ENCODE data around the gene FSTL3. TPM values are rescaled to one million over a fixed set of nuclear protein-coding genes. Genes with fewer than 3 reads are reported as not detected.

Gene FSTL3
- total and polyA plus RNA-seq, 2 of the 13 experiments (the other 11 are each of a cell fraction or from before 2014, with no cell fraction given), result 13.5 to 15.6 TPM

GRCh38 chr19:647566-648284 lies 28.5 kb upstream of the FSTL3 start:
- no peak for TF ChIP-seq SMARCE1 (IDR thresholded peaks at IDR 0.05; ENCODE audit: borderline replicate concordance)
- no peak for TF ChIP-seq PHF8 (CRISPR knock-in tag; IDR thresholded peaks at IDR 0.05)
- TF ChIP-seq AGO2 (optimal IDR thresholded peaks at IDR 0.05; ENCODE audit: low read depth, low read length), result peak; percentile 43
- TF ChIP-seq RBFOX2 (IDR thresholded peaks at IDR 0.05; ENCODE audit: low read depth, low read length), result peak; percentile 25; the same call in 1 of the 2 replicates
- no peaks in the 10 kb centered on the region for H3K27me3 ChIP-seq (ENCODE audit: control insufficient read depth in 1 of 2, insufficient read depth in 2 of 2, low read length in 2 of 2)
- H2AFZ ChIP-seq (ENCODE audit: low read length), result no peak overlapping the region
- FAIRE-seq (no peak), DNase-seq (ENCODE audit: low spot score) (no peak), ATAC-seq (no peak)
- TSS peak; percentile 63 for BruUV-seq (replicated peaks)
- H3K9me3 ChIP-seq (ENCODE audit: low read length), result no peaks in the 10 kb centered on the region
- ChIA-PET CTCF (ENCODE audit: low intra/inter-chr PET ratio, low total read pairs) (no interaction called here), POLR2A (no interaction called here)
- H3K36me3 ChIP-seq (replicated peaks in 1 of 2; ENCODE audit: control insufficient read depth in 1 of 2, insufficient read depth in 2 of 2, low read length in 2 of 2), result peaks cover 24 to 43% of the 10 kb centered on the region in 2 experiments; a peak in 4 of 5 replicates
- no peak overlapping the region for H3K4me3 ChIP-seq (replicated peaks in 1 of 3; ENCODE audit: insufficient read depth in 1 of 3, low read depth in 2 of 3, low read length in 3 of 3)
- peaks cover 16% of the 10 kb centered on the region; the same call in 1 of the 2 replicates for H4K20me1 ChIP-seq (ENCODE audit: insufficient read depth, low read length)
- no peak overlapping the region for H3K27ac ChIP-seq (ENCODE audit: extremely low read length, insufficient read depth, low read length)
- in situ Hi-C loops (cut with HindIII; ENCODE audit: extremely low pct_ligation_motif_present, low pct_unique_long_range_greater_than_20kb), result no loop called here
- 95% methylated on average over 43 of the region's 52 CpGs for WGBS (ENCODE audit: low lambda C conversion rate)
- H3K4me2 ChIP-seq (ENCODE audit: low read depth, low read length), result no peak overlapping the region
- H3K79me2 ChIP-seq (ENCODE audit: insufficient read depth, low read length), result peaks cover 7% of the 10 kb centered on the region
- H3K9ac ChIP-seq (ENCODE audit: insufficient read depth, low read depth, low read length), result no peak overlapping the region
- intact Hi-C loops (cut with micrococcal nuclease; ENCODE audit: unreplicated experiment), result no loop called here
- H3K4me1 ChIP-seq (ENCODE audit: insufficient read depth, low read length), result no peaks in the 10 kb centered on the region

GRCh38 chr19:648305-648704 lies 27.9 kb upstream of the FSTL3 start:
- 95% methylated on average over 15 of the region's 29 CpGs for WGBS (ENCODE audit: low lambda C conversion rate)
- no peak for FAIRE-seq
- TF ChIP-seq SP140L (CRISPR knock-in tag; IDR thresholded peaks at IDR 0.05; ENCODE audit: borderline replicate concordance) (no peak), HMGXB3 (CRISPR knock-in tag; IDR thresholded peaks at IDR 0.05; ENCODE audit: borderline replicate concordance) (no peak), ZFY (CRISPR knock-in tag; IDR thresholded peaks at IDR 0.05) (no peak), ZNF629 (CRISPR knock-in tag; conservative IDR thresholded peaks at IDR 0.05) (no peak), ZNF101 (CRISPR knock-in tag; IDR thresholded peaks at IDR 0.05; ENCODE audit: borderline replicate concordance, low read depth) (no peak), IRX3 (CRISPR knock-in tag; IDR thresholded peaks at IDR 0.05; ENCODE audit: borderline replicate concordance, low read depth) (no peak), HCFC1 (IDR thresholded peaks at IDR 0.05; ENCODE audit: low read depth, low read length) (no peak), SRY (CRISPR knock-in tag; IDR thresholded peaks at IDR 0.05) (no peak), STAG1 (CRISPR knock-in tag; IDR thresholded peaks at IDR 0.05) (no peak), ZNF460 (CRISPR knock-in tag; IDR thresholded peaks at IDR 0.05; ENCODE audit: borderline replicate concordance) (no peak), ZNF235 (CRISPR knock-in tag; IDR thresholded peaks at IDR 0.05; ENCODE audit: borderline replicate concordance) (no peak)

More at GRCh38 chr19:648305-648704, 27.9 kb upstream of the FSTL3 start:
- Histone ChIP-seq H3K9me3 (ENCODE audit: low read length) (no peaks in the 10 kb centered on the region), H4K20me1 (ENCODE audit: insufficient read depth, low read length) (peaks cover 22% of the 10 kb centered on the region; the same call in 1 of the 2 replicates), H3K9ac (ENCODE audit: insufficient read depth, low read depth, low read length) (no peak overlapping the region), H2AFZ (ENCODE audit: low read length) (no peak overlapping the region), H3K27ac (ENCODE audit: extremely low read length, insufficient read depth, low read length) (no peak overlapping the region), H3K79me2 (ENCODE audit: insufficient read depth, low read length) (peaks cover 13% of the 10 kb centered on the region), H3K4me1 (ENCODE audit: insufficient read depth, low read length) (no peaks in the 10 kb centered on the region), H3K4me3 (replicated peaks in 1 of 3; ENCODE audit: insufficient read depth in 1 of 3, low read depth in 2 of 3, low read length in 3 of 3) (no peak overlapping the region), H3K4me2 (ENCODE audit: low read depth, low read length) (no peak overlapping the region), H3K36me3 (replicated peaks in 1 of 2; ENCODE audit: control insufficient read depth in 1 of 2, insufficient read depth in 2 of 2, low read length in 2 of 2) (peaks cover 28 to 48% of the 10 kb centered on the region in 2 experiments; a peak in 4 of 5 replicates), H3K27me3 (ENCODE audit: control insufficient read depth in 1 of 2, insufficient read depth in 2 of 2, low read length in 2 of 2) (no peaks in the 10 kb centered on the region)
- DNase-seq (ENCODE audit: low spot score) (no peak), ATAC-seq (no peak)
- intact Hi-C loops (cut with micrococcal nuclease; ENCODE audit: unreplicated experiment), result no loop called here
- BruUV-seq (replicated peaks), result no TSS peak
- in situ Hi-C loops (cut with HindIII; ENCODE audit: extremely low pct_ligation_motif_present, low pct_unique_long_range_greater_than_20kb), result no loop called here
- ChIA-PET POLR2A (no interaction called here), CTCF (ENCODE audit: low intra/inter-chr PET ratio, low total read pairs) (no interaction called here)

Data from HepG2 (cell line).